HS-5 (cell line): ENCODE results near the gene TIGIT.

Experiments used
- DNase-seq: peaks from one replicate; pipeline ENCODE4 v3.0.0-alpha.2; 2012; ENCODE audit warnings: low read depth

Gene TIGIT

DNA sequence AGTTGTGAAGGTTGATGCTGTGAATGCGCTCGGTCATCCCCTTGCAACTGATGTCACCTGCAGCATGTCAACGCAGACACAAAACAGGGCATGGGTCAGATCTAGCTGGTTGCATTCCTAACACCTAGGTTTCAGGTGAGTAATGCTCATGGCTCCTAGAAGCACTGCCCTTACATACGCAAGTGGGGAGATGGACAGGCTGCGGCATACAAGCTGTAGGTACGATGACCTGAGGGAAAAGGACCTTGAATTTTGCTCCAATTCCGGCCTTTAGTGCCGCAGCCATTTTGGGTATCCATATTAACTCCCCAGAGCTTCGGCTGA, 58.0 kb downstream of the TIGIT start:
- DNase-seq: no peak

DNA sequence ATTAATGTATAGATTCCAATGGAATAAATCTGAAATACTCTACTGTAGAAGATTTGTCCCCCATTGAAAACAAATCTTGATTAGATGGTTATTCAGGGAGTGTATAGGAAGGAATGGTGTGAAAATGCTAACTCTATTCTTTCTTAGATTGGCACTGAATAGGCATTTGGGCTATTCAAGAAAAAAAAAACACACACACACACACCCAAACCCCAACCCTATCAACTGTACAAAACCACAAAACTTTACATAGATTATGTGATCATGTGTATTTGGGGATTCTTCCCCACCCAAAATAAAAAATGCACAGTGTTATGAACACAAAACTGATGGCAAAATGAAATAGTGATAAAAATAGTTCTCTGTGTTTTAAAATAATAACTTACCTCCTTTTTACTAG, 61.8 kb downstream of the TIGIT start:
- DNase-seq: no peak

DNA sequence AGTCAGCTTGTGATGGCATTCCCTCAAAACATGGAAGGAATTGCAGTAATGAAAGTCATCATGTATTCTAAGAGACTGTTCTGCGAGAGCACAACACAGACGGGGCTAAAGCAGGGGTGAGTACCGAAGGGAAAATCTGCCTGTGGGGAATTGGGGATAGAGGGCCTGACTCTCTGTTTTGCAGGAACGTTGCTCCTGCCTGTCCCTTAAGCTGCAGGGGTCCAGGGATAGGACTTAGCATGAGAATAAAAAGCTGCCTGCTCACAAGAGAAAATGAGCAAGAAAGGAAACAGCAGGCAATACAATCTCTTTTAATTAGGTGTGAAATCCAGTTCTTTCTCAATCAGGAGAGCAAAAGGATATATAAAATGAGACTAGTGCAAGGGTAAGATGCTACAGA, 62.2 kb downstream of the TIGIT start:
- DNase-seq: no peak

DNA sequence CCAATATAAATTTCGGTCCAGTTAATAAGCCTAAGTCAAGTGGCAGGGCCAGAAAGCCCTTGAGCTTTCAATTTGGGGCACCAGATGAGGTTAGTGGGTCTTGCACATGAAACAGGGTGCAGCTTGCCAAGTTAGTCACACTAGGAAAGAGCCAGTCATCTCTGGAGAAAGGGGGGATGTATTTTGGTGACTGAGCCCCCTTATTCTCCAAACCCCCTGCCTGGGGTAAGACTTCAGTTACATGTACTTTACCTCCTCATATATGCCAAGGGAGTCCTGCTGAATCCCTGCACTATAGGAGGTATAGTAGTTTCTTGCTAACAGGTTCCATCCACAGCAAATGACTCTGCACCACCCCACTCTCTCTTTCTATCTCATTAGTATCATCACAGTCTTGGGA, 62.7 kb downstream of the TIGIT start:
- DNase-seq: no peak
